Astrocyte of the spinal cord (primary cell): ENCODE results near the gene SP3.

Experiments
- DNase-seq: peaks from one replicate; pipeline ENCODE4 v3.0.0; 2011; ENCODE audit warnings: low read depth, low spot score
- H3K4me3 ChIP-seq: 2 replicates; pipeline ENCODE4 v1.5.1; 2011; ENCODE audit warnings: low read depth, mild to moderate bottlenecking, low read length, moderate library complexity
- in situ Hi-C: cut with HindIII; loops from 2 replicates; pipeline ENCODE4 v1.10.0; 2017; ENCODE audit warnings: low sequenced_read_pairs
- TF ChIP-seq, protein P1 (sequence below): IDR thresholded peaks from 2 replicates; pipeline ENCODE4 v1.5.1; 2012; ENCODE audit warnings: low read depth, mild to moderate bottlenecking, low read length, inconsistent platforms

Gene SP3

DNA sequence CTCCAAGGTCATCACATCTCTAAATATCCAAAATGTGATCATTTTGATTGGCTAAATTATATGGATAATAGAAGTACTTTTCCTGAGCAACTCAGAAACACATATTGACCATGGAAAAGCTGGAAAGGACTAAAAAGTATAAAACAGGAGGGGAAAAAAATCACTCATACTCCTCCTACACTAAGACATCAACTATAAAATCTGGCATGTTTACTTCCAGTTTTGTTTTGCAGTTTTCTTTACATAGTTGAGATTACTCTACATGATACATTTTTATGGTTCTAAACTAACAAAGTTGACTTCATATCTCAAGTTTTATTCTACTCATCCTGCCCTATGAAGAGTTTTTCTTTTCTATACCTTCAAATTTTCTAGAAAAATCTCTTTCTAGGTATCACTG lies 46.0 kb upstream of the SP3 start:
- TF ChIP-seq, protein P1, sequence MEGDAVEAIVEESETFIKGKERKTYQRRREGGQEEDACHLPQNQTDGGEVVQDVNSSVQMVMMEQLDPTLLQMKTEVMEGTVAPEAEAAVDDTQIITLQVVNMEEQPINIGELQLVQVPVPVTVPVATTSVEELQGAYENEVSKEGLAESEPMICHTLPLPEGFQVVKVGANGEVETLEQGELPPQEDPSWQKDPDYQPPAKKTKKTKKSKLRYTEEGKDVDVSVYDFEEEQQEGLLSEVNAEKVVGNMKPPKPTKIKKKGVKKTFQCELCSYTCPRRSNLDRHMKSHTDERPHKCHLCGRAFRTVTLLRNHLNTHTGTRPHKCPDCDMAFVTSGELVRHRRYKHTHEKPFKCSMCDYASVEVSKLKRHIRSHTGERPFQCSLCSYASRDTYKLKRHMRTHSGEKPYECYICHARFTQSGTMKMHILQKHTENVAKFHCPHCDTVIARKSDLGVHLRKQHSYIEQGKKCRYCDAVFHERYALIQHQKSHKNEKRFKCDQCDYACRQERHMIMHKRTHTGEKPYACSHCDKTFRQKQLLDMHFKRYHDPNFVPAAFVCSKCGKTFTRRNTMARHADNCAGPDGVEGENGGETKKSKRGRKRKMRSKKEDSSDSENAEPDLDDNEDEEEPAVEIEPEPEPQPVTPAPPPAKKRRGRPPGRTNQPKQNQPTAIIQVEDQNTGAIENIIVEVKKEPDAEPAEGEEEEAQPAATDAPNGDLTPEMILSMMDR = no peak
- DNase-seq = no peak
- in situ Hi-C loops = no loop called here
- no peak overlapping the region for H3K4me3 ChIP-seq

DNA sequence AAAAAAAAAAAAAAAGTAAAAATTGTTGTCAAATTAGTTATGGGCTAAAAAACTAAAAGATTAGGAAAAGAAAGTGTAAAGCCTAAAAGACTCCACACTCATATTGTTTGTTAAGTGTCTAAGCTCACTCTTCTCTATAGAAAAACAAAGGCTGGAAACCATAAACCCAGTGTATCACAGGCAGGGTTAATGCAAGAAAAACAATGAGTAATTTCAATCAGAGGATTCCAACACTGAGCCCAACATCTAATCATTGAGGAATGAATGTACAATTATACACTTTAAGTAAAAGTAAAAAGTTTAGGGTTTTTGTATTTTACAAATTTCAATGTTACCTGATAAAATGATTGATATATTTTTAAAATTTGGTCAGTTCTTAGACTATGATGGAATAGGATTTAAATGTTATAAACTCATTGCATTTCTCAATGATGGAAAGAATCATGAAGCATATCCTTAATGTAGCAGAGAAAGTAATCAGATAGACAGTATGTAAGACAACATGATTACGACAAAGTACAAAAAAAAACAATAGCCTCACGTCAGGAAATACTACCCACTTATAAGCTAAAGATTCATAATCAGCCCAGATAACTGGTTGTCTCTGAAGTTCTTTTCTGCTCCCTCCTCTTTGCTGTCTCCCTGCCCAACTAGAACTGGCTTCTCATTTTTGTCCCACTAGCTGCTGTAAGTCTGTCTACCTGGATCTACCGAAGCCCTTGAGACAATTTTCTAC lies 44.5 kb upstream of the SP3 start:
- TF ChIP-seq, protein P1 = no peak
- in situ Hi-C loops = no loop called here
- no peak overlapping the region for H3K4me3 ChIP-seq
- DNase-seq = peak; percentile 68

DNA sequence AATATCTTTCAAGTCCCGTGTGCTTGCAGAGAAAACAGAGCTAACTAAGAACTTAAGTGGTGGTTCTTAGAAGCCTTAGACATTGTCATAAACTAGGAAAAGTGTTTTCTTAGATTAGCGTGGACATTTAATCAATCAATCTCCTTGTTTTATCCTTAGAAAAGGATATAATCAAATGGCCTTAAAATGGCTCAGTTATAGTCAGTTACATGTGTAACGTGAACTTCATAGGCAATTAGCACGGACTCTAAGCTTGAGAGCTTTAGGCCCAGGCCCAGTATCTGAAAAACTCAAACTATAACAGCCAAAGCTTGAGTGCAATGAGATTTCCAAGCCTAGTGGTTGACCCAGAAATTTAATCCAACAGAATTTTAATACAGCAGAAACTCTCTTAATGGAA lies 43.5 kb upstream of the SP3 start:
- no peak for DNase-seq
- in situ Hi-C loops = no loop called here
- no peak overlapping the region for H3K4me3 ChIP-seq
- TF ChIP-seq, protein P1 = no peak

DNA sequence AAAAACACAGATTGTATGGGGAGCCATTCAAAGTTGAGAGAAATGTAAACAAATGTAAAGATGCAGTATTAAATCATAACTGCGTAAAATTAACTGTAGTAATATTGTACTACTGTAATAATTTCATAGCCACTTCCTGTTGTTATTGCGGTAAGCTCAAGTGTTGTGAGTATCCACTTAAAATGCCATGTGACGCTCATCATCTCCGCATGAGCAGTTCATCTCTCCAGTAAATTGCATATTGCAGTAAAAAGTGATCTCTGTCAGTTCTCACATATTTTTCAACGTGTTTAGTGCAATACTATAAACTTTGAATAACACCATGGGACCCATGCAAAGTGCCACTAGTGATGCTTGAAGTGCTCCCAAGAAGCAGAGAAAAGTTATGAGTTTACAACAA lies 41.8 kb upstream of the SP3 start:
- no peak overlapping the region for H3K4me3 ChIP-seq
- TF ChIP-seq, protein P1 = no peak
- in situ Hi-C loops = no loop called here
- DNase-seq = no peak

DNA sequence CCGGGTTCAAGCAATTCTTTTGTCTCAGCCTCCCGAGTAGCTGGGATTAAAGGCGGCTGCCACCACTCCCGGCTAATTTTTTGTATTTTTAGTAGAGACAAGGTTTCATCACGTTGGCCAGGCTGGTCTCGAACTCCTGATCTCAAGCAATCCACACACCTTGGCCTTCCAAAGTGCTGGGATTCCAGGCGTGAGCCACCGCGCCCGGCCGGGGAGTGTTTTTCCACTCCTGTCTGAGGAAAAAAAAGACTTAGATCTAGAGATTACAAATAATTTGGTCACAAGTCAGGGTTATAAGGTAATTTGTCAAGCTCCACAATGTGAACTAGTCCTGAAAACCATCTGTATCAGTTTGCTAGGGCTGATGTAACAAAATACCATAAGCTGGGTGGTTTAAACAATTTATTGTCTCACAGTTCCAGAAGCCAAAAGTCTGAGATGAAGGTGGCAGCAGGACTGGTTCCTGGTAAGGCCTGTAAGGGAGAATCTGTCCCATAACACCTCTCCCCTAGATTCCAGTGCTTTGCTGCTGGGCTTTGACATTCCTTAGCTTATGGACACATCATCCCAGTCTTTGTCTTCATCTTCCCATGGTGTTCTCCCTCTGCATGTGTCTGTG lies 40.7 kb upstream of the SP3 start:
- TF ChIP-seq, protein P1 = no peak
- no peak for DNase-seq
- no peak overlapping the region for H3K4me3 ChIP-seq
- in situ Hi-C loops = no loop called here

DNA sequence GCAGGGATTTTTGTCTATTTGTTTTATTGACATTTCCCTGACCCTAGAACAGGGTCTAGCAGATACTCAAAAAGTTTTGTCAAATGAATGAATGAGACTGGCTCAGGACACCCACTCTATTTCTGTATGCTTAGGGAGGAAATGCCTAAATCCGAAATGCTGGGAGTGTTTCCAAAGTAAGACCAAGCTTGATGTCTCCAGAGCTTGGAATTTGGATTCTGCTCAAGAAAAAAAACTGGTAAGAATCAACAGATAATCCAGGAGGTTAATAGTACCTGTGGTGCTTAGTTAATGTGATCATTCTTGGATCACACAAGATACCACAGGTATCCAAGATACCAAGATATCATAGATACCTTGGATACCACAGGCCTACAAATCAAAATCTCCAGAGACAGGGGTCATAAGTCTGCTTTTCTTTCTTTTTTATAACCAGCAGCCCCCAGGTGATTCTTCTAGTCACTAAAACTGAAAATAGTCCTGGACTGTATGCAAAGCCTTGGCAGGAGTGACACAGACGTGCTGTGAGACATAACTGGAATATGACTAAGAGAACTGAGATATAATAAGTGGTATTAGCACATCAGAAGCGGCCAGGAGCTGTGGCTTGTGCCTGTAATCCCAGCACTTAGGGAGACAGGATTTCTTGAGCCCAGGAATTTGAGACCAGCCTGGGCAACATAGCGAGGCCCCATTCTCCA lies 39.9 kb upstream of the SP3 start:
- peak; percentile 73 for DNase-seq
- in situ Hi-C loops = no loop called here
- no peak overlapping the region for H3K4me3 ChIP-seq
- TF ChIP-seq, protein P1 = no peak
